ENCODE data around the gene P2RX4. TPM values are rescaled to one million over a fixed set of nuclear protein-coding genes. Genes with fewer than 3 reads are reported as not detected.
"Not testable (repeated sequence)": the region's sequence is repeated elsewhere in the genome, so short reads cannot be mapped to it uniquely, and the experiment has no call there.

P2RX4 gene
- total and polyA plus RNA-seq, 4 donors: 22.3 to 32.0 (median 23.9) TPM

GRCh38 chr12:121252712-121253345 is 42.9 kb downstream of the P2RX4 start:
- WGBS, 2 donors: 92 to 99% methylated on average over 9 of the region's 9 CpGs
- Histone ChIP-seq H3K27me3 (ENCODE audit: control insufficient read depth in 1 of 2, insufficient read depth in 2 of 2, low read length in 1 of 2) (no peaks in the 10 kb centered on the region), H3K9me3 (ENCODE audit: control insufficient read depth, low read length) (no peaks in the 10 kb centered on the region), H3K4me3 (ENCODE audit: low read length in 2 of 2) (no peak overlapping the region), H3K36me3 (ENCODE audit: control insufficient read depth in 1 of 2, insufficient read depth in 2 of 2, low read length in 1 of 2) (peaks cover 6 to 7% of the 10 kb centered on the region in 2 donors), H3K4me1 (ENCODE audit: control insufficient read depth in 1 of 2, insufficient read depth in 2 of 2, low read length in 2 of 2) (no peaks in the 10 kb centered on the region), H3K27ac (ENCODE audit: low read depth in 1 of 2, low read length in 2 of 2) (no peak overlapping the region)
- DNase-seq (no peak), ATAC-seq (ENCODE audit: low FRiP score) (no peak)
- intact Hi-C loops (cut with DNase I): no loop called here

GRCh38 chr12:121253638-121254335 is 43.9 kb downstream of the P2RX4 start:
- Histone ChIP-seq H3K27ac (ENCODE audit: low read depth in 1 of 2, low read length in 2 of 2) (no peak overlapping the region), H3K36me3 (ENCODE audit: control insufficient read depth in 1 of 2, insufficient read depth in 2 of 2, low read length in 1 of 2) (peaks cover 6 to 7% of the 10 kb centered on the region in 2 donors), H3K4me1 (ENCODE audit: control insufficient read depth in 1 of 2, insufficient read depth in 2 of 2, low read length in 2 of 2) (no peaks in the 10 kb centered on the region), H3K27me3 (ENCODE audit: control insufficient read depth in 1 of 2, insufficient read depth in 2 of 2, low read length in 1 of 2) (no peaks in the 10 kb centered on the region), H3K4me3 (ENCODE audit: low read length in 2 of 2) (no peak overlapping the region), H3K9me3 (ENCODE audit: control insufficient read depth, low read length) (no peaks in the 10 kb centered on the region)
- no peak for ATAC-seq (ENCODE audit: low FRiP score)
- peak in 1 of 2 donors; percentile 56 for DNase-seq
- 94 to 95% methylated on average over 15 of the region's 15 CpGs for WGBS, 2 donors
- intact Hi-C loops (cut with DNase I): no loop called here

GRCh38 chr12:121255433-121255832 is 45.5 kb downstream of the P2RX4 start:
- H3K36me3 ChIP-seq (ENCODE audit: control insufficient read depth in 1 of 2, insufficient read depth in 2 of 2, low read length in 1 of 2): peaks cover 5 to 11% of the 10 kb centered on the region in 2 donors
- H3K27ac ChIP-seq (ENCODE audit: low read depth in 1 of 2, low read length in 2 of 2): no peak overlapping the region
- no peak for ATAC-seq (ENCODE audit: low FRiP score)
- intact Hi-C loops (cut with DNase I): no loop called here
- WGBS, 2 donors: 89 to 90% methylated on average over 9 of the region's 9 CpGs
- H3K4me1 ChIP-seq (ENCODE audit: control insufficient read depth in 1 of 2, insufficient read depth in 2 of 2, low read length in 2 of 2): no peaks in the 10 kb centered on the region
- DNase-seq: peak in 1 of 2 donors; percentile 64
- H3K4me3 ChIP-seq (ENCODE audit: low read length in 2 of 2): no peak overlapping the region
- H3K27me3 ChIP-seq (ENCODE audit: control insufficient read depth in 1 of 2, insufficient read depth in 2 of 2, low read length in 1 of 2): no peaks in the 10 kb centered on the region
- no peaks in the 10 kb centered on the region for H3K9me3 ChIP-seq (ENCODE audit: control insufficient read depth, low read length)

GRCh38 chr12:121257704-121258449 is 47.9 kb downstream of the P2RX4 start:
- H3K27ac ChIP-seq (ENCODE audit: low read depth in 1 of 2, low read length in 2 of 2); ATAC-seq (ENCODE audit: low FRiP score); H3K4me3 ChIP-seq (ENCODE audit: low read length in 2 of 2); H3K9me3 ChIP-seq (ENCODE audit: control insufficient read depth, low read length); H3K4me1 ChIP-seq (ENCODE audit: control insufficient read depth in 1 of 2, insufficient read depth in 2 of 2, low read length in 2 of 2); H3K27me3 ChIP-seq (ENCODE audit: control insufficient read depth in 1 of 2, insufficient read depth in 2 of 2, low read length in 1 of 2); intact Hi-C loops (cut with DNase I): not testable (repeated sequence)
- H3K36me3 ChIP-seq (ENCODE audit: control insufficient read depth in 1 of 2, insufficient read depth in 2 of 2, low read length in 1 of 2): peaks cover 3 to 11% of the 10 kb centered on the region in 2 donors
- DNase-seq: peak in 1 of 2 donors; percentile 27
- 80 to 83% methylated on average over 8 of the region's 8 CpGs for WGBS, 2 donors

GRCh38 chr12:121259074-121259473 is 49.1 kb downstream of the P2RX4 start:
- H3K27me3 ChIP-seq (ENCODE audit: control insufficient read depth in 1 of 2, insufficient read depth in 2 of 2, low read length in 1 of 2): no peaks in the 10 kb centered on the region
- ATAC-seq (ENCODE audit: low FRiP score) (no peak), DNase-seq (peak in 1 of 2 donors; percentile 33)
- no peaks in the 10 kb centered on the region for H3K4me1 ChIP-seq (ENCODE audit: control insufficient read depth in 1 of 2, insufficient read depth in 2 of 2, low read length in 2 of 2)
- H3K27ac ChIP-seq (ENCODE audit: low read depth in 1 of 2, low read length in 2 of 2): no peak overlapping the region
- H3K4me3 ChIP-seq (ENCODE audit: low read length in 2 of 2): no peak overlapping the region
- no peaks in the 10 kb centered on the region for H3K9me3 ChIP-seq (ENCODE audit: control insufficient read depth, low read length)
- intact Hi-C loops (cut with DNase I): no loop called here
- H3K36me3 ChIP-seq (ENCODE audit: control insufficient read depth in 1 of 2, insufficient read depth in 2 of 2, low read length in 1 of 2): peaks cover 3 to 4% of the 10 kb centered on the region in 2 donors
- WGBS, 2 donors: 94 to 95% methylated on average over 11 of the region's 11 CpGs

GRCh38 chr12:121260091-121260490 is 50.2 kb downstream of the P2RX4 start:
- WGBS, 2 donors: 91 to 98% methylated on average over 7 of the region's 7 CpGs
- H3K27me3 ChIP-seq (ENCODE audit: control insufficient read depth in 1 of 2, insufficient read depth in 2 of 2, low read length in 1 of 2): no peaks in the 10 kb centered on the region
- H3K9me3 ChIP-seq (ENCODE audit: control insufficient read depth, low read length): no peaks in the 10 kb centered on the region
- intact Hi-C loops (cut with DNase I): no loop called here
- ATAC-seq (ENCODE audit: low FRiP score) (no peak), DNase-seq (peak in 1 of 2 donors; percentile 56)
- no peak overlapping the region for H3K4me3 ChIP-seq (ENCODE audit: low read length in 2 of 2)
- no peak overlapping the region for H3K27ac ChIP-seq (ENCODE audit: low read depth in 1 of 2, low read length in 2 of 2)
- H3K4me1 ChIP-seq (ENCODE audit: control insufficient read depth in 1 of 2, insufficient read depth in 2 of 2, low read length in 2 of 2): no peaks in the 10 kb centered on the region
- peaks cover 1 to 4% of the 10 kb centered on the region in 2 donors for H3K36me3 ChIP-seq (ENCODE audit: control insufficient read depth in 1 of 2, insufficient read depth in 2 of 2, low read length in 1 of 2)

- DNase-seq (peak in 1 of 2 donors; percentile 26), ATAC-seq (ENCODE audit: low FRiP score) (no peak)
- WGBS, 2 donors: 89 to 93% methylated on average over 6 of the region's 6 CpGs
- no peaks in the 10 kb centered on the region for H3K27me3 ChIP-seq (ENCODE audit: control insufficient read depth in 1 of 2, insufficient read depth in 2 of 2, low read length in 1 of 2)
- no peaks in the 10 kb centered on the region for H3K9me3 ChIP-seq (ENCODE audit: control insufficient read depth, low read length)
- H3K4me1 ChIP-seq (ENCODE audit: control insufficient read depth in 1 of 2, insufficient read depth in 2 of 2, low read length in 2 of 2): no peaks in the 10 kb centered on the region
- no peak overlapping the region for H3K27ac ChIP-seq (ENCODE audit: low read depth in 1 of 2, low read length in 2 of 2)
- no peak overlapping the region for H3K4me3 ChIP-seq (ENCODE audit: low read length in 2 of 2)
- H3K36me3 ChIP-seq (ENCODE audit: control insufficient read depth in 1 of 2, insufficient read depth in 2 of 2, low read length in 1 of 2): peaks cover 1 to 4% of the 10 kb centered on the region in 2 donors
- intact Hi-C loops (cut with DNase I): no loop called here
Measured at GRCh38 chr12:121261398-121261797, 51.5 kb downstream of the P2RX4 start.

- no peaks in the 10 kb centered on the region for H3K27me3 ChIP-seq (ENCODE audit: control insufficient read depth in 1 of 2, insufficient read depth in 2 of 2, low read length in 1 of 2)
- peaks cover 3 to 5% of the 10 kb centered on the region in 2 donors for H3K36me3 ChIP-seq (ENCODE audit: control insufficient read depth in 1 of 2, insufficient read depth in 2 of 2, low read length in 1 of 2)
- H3K9me3 ChIP-seq (ENCODE audit: control insufficient read depth, low read length): no peaks in the 10 kb centered on the region
- no peaks in the 10 kb centered on the region for H3K4me1 ChIP-seq (ENCODE audit: control insufficient read depth in 1 of 2, insufficient read depth in 2 of 2, low read length in 2 of 2)
- DNase-seq (peak in 1 of 2 donors; percentile 57), ATAC-seq (ENCODE audit: low FRiP score) (no peak)
- 92 to 93% methylated on average over 10 of the region's 10 CpGs for WGBS, 2 donors
- H3K4me3 ChIP-seq (ENCODE audit: low read length in 2 of 2): no peak overlapping the region
- intact Hi-C loops (cut with DNase I): no loop called here
- H3K27ac ChIP-seq (ENCODE audit: low read depth in 1 of 2, low read length in 2 of 2): no peak overlapping the region
Measured at GRCh38 chr12:121263206-121263935, 53.4 kb downstream of the P2RX4 start.

All from aorta (tissue), 5 donors.